GM21381 (cell line): ENCODE measurements around the gene F10.
A peak's percentile ranks its signal among the peaks of the same experiment; 100 is the strongest.
"Not testable (repeated sequence)": the region's sequence is repeated elsewhere in the genome, so short reads cannot be mapped to it uniquely, and the experiment has no call there.

Source experiments
- ATAC-seq: cut with Tn5 transposase; IDR thresholded peaks from one replicate; pipeline ENCODE4 v1.9.1; 2021; ENCODE audit warnings: mild to moderate bottlenecking, moderate library complexity; ENCODE audit not compliant: unreplicated experiment

F10 gene

GRCh38 chr13:113150550-113151365 lies 28.2 kb downstream of the F10 start:
- no peak for ATAC-seq

- ATAC-seq: no peak
Observed at GRCh38 chr13:113151745-113152690, 29.4 kb downstream of the F10 start.

- ATAC-seq: no peak
Observed at GRCh38 chr13:113152691-113152983, 30.0 kb downstream of the F10 start.

- ATAC-seq: peak; percentile 30
Observed at GRCh38 chr13:113152984-113153809, 30.6 kb downstream of the F10 start.

DNA sequence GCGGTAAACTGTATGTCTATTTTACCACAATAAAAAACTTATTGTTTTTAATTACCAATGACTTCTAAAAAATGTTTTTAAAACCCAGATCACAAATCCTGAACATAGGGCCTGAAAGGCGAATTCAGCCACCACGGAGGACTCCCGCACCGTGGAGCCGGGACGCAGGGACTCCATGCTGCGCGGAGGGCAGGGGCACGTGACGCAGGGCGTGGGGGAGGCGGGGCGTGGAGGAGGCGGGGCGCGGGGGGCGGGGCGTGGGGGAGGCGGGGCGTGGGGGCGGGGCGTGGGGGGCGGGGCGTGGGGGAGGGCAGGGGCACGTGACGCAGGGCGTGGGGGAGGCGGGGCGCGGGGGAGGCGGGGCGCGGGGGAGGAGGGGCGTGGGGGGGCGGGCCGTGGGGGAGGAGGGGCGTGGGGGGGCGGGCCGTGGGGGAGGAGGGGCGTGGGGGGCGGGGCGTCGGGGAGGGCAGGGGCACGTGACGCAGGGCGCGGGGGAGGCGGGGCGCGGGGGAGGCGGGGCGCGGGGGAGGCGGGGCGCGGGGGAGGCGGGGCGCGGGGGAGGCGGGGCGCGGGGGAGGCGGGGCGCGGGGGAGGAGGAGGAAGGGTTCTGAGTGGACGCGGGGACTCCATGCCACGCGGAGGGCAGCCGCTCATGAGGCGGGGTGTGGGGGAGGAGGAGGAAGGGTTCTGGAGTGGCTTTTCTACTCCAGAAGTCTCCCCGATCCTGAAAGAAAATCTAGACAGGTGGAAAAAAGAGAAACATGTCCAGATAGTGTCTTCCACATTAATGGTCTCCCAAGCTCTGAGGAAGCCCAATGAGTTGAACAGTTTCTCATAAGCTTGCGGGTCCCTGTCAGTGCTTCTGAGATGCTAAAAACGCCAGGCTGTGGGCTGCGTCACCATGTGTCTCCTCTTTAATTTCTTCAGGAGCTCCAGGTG lies 31.5 kb downstream of the F10 start:
- peak; percentile 46 for ATAC-seq

DNA sequence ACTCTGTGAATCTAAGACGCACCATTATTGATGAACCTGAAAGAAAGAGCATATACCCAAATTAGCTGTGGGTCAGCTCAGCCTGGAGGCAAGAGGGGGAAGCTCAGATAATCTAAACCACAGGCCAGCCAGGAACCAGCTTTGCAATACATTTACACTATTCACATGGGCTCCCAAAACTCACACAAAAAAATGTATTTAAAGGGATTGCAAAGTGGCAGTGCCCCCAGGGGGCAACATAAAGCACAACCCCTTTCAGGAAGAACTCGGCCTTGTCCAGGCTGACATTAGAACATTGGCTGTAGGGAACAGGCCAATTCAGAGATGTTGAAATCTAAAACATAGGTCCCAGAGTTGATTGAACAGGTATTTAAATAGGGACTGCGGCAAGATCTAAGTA lies 32.6 kb downstream of the F10 start:
- no peak for ATAC-seq

DNA sequence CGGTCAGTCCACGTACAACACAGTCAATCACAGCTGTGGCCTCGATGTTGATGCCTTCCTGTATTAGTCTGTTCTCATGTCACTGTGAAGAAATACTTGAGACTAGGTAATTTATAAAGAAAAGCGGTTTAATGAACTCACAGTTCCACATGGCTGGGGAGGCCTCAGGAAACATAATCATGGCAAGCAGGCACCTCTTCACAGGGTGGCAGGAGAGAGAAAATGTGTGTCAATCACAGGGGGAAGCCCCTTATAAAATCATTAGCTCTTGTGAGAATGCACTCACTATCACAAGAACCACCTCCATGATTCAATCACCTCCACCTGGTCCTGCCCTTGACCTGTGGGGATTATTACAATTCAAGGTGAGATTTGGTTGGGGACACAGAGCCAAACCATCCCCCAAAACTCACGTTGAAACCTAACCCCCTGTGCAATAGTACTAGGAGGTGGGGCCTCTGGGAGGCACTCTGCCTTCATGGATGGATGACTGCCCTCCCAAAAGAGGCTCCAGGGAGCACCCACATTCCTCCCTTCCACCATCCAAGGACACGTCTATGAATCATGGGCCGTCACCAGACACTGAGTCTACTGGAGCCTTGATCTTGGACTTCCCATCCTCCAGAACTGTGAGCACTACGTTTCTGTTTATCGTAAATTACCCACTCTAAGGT lies 33.5 kb downstream of the F10 start:
- no peak for ATAC-seq

DNA sequence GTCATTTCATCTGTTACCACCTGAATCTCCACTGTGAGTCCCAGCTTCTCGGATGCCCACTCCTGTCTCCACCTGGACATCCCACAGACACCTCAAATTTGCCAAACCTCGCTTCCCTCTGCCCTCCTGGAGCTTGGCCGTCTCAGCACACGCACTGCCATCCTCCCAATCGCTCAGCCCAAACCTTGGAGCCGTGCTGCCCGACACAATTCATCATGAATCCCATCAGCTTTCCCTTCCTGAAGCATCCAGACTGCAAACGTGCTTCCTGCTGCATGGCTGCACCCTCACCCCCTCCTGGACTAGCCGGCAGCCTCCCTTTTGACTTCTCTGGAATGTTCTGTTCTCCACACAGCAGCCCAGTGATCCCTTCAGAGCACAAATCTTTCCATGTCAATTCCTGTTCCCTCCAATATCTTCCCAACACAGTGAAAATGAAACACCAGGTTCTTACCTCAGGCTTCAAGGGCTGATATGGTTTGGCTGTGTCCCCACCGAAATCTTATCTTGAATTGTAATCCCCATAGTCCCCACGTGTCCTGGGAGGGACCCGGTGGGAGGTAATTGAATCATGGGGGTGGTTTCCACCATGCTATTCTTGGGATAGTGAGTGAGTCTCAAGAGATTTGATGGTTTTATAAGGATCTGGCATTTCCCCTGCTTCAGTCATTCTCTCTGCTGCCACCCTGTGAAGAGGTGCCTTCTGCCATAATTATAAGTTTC lies 34.8 kb downstream of the F10 start:
- no peak for ATAC-seq

DNA sequence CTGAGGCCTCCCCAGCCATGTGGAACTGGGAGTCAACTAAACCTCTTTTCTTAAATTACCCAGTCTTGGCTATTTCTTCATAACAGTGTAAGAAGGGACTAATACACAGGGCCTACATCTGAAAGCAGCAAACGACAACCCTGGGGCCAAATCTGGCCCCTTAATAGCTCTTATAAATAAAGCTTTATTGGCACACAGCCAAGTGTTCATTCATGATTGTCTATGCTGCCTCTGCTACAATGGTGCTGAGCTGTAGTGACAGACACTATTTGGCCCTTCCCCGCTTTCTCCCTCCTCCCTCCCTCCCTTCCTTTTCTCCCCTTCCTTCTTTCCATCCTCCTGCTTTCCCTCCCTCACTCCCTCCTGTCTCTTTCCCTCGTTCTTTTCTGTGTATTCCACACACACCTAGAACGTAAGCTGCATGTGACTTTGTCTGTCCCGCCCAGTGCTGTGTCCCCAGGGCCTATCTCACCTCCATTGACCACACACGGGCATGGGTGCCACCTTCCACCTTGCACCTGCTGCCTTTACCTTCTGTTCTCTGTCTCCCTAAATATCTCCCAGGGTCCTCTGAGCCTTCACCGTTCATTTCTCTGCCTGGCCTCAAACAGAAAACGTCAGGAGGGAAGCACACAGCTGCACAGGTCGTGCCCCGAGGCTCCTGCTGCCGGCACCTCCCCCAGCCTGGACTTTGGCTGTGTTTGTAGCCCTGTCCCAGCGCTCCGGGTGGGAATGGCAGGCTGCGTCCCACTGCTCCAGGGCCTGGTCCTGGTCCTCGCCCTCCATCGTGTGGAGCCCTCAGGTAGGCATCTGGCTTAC lies 35.5 kb downstream of the F10 start, which contains the start of gene PROZ:
Gene PROZ, plus strand, starts transcription at position 720 of the 819 bp plus-strand sequence. Its CDS starts 13 bp downstream, at position 733.
- ATAC-seq: no peak

DNA sequence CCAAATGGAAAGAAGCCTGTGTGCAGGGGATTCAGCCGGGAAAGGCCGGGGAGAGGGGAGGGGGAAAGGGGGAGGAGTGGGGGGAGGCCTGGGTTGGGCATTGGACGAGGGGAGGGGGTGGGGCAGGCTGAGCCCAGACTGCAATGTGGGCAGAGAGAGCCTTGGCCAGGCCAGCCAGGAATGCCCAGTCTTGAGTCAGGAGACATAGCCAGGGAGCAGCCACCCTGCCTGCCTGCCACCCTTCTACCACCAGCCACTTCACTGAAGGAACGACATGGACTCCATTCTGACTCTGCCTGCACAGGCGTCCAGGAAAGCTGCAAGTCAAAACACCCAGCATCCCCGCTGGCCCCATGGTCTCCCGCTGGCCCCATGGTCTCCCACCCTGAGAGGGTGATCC lies 36.3 kb downstream of the F10 start:
- no peak for ATAC-seq

- ATAC-seq: no peak
Observed at GRCh38 chr13:113159701-113160100, 37.1 kb downstream of the F10 start.

DNA sequence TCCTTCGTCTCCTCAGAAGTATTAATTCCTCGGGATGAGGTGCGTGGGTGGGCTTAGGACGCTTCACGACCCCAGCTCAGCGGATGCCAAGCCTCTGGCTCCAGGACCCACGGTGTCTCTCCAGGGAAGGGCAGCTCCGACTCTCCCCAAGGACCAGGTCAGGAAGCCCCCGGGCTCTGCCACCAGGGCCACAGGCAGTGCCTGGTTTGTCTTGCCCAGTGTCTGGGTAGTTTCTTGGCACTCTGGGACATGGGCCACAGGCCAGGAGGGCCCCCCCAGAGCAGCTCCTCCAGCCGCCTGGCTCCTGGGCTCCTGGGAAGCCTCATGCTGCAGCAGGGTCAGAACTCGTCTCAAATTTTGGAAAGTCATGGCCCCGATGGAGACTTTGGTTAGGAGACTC lies 38.4 kb downstream of the F10 start:
- ATAC-seq: no peak

DNA sequence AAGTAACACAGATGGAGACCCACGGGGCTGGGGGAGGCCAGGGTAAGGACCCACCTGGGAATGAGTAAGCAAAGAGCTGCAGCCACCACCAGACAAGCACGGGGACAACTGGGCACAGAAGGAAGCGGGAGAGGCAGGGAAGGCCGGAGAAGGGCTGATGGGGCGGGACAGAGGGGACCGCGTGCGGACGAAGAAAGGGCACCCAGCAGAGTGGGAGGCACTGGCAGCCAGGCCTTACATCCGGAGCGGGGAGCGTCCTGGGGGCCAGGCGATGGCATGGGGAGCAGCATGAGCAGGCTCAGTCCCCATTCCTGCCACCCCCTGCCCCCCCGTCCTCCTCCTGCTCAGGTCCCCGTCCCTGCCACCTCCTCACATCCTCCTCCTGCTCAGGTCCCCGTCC lies 38.8 kb downstream of the F10 start:
- ATAC-seq: no peak

DNA sequence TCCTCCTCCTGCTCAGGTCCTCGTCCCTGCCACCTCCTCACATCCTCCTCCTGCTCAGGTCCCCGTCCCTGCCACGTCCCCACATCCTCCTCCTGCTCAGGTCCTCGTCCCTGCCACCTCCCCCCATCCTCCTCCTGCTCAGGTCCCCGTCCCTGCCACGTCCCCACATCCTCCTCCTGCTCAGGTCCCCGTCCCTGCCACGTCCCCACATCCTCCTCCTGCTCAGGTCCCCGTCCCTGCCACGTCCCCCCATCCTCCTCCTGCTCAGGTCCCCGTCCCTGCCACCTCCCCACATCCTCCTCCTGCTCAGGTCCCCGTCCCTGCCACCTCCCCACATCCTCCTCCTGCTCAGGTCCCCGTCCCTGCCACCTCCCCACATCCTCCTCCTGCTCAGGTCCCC lies 39.4 kb downstream of the F10 start:
- ATAC-seq: not testable (repeated sequence)

DNA sequence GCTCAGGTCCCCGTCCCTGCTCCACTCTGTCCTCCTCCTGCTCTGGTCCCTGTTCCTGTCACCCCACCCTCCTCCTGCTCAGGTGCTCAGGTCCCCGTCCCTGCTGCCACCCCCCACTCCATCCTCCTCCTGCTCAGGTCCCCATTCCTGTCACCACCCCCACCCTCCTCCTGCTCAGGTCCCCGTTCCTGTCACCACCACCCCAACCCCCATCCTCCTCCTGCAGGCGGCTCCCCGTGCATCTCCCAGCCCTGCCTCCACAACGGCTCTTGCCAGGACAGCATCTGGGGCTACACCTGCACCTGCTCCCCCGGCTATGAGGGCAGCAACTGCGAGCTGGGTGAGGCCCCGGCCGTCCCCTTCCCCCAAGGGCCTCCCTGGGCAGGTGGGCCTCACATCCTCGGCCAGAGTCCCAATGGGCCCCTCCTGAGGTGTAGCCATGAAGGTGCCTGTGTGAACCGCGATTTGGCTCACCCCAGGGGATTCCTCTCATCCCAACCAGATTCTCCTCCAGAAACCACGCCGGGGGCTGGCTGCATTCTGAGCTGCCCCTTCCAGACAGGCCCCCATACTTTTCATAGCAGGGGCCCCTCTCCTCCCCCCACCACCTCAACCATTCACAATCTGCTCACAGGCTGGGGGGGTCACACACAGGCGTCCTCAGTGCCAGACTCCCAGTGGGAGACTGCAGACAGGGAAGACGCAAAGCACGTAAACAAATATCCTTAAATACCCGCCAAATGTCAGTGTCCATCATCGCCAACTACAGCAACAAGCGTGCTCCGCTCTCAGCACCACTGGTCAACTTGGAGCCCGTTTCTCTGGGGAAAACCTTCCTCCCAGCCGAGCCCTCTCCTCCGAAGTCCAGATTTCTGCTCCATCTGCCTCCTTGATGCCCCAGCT lies 40.4 kb downstream of the F10 start:
- ATAC-seq: no peak

DNA sequence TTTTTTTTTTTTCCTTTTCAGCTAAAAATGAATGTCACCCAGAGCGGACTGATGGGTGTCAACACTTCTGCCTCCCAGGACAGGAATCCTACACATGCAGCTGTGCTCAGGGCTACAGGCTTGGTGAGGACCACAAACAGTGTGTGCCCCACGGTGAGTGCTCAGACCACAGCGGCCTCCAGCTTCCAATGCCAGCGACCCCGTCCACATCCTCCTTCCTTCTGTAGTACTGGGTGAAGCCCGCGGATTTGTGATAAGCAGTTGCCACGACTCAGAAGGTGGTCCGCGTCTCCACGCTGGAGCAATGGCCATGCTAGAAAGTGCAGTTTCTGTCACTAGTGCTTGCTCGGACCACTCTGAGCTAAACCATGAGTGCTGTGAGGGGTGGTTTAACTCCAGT lies 41.9 kb downstream of the F10 start:
- ATAC-seq: no peak

- no peak for ATAC-seq
Observed at GRCh38 chr13:113166266-113166665, 43.7 kb downstream of the F10 start.
